GM21528 (cell line): Measurements from ENCODE around the gene C12orf43.

ENCODE experiments used
- ATAC-seq: cut with Tn5 transposase; IDR thresholded peaks from one replicate; pipeline ENCODE4 v1.9.1; 2021; ENCODE audit warnings: mild to moderate bottlenecking, moderate library complexity; ENCODE audit not compliant: unreplicated experiment, low FRiP score

C12orf43 gene

DNA sequence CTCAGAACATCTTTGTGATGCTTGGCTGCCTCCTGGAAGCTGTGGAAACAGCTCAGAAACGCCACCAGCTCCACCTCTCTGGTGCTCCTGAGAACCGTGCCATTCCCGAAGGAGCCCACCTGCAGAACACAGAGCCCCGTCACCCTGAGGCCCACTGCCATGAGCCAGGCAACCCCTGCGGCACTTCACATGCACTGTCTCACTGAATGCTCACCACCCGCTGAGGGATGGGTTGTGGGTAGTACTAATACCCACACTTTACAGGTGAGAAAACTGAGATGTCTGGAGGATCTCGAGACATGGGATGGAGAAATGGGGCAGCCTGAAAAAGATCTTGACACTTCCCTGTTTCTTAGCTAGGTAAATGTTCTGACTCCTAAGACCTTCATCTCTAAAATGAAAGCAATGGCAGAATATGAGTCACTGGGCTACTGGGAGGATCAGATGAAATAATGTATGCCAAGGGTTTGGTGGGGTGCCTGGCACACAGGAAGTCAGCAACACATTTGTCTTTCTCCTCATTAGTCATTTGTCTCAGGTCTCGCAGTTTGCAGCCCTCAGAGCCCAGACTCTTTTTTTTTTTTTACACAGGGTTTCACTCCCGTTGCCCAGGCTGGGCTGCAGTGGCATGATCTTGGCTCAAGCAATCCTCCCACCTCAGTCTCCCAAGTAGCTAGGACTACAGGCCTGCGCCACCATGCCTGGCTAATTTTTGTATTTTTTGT is 17.5 kb upstream of the C12orf43 start:
- no peak for ATAC-seq

GRCh38 chr12:121030576-121031212 is 14.4 kb upstream of the C12orf43 start:
- no peak for ATAC-seq

- no peak for ATAC-seq
Observed at GRCh38 chr12:121026274-121027045, 10.2 kb upstream of the C12orf43 start.

DNA sequence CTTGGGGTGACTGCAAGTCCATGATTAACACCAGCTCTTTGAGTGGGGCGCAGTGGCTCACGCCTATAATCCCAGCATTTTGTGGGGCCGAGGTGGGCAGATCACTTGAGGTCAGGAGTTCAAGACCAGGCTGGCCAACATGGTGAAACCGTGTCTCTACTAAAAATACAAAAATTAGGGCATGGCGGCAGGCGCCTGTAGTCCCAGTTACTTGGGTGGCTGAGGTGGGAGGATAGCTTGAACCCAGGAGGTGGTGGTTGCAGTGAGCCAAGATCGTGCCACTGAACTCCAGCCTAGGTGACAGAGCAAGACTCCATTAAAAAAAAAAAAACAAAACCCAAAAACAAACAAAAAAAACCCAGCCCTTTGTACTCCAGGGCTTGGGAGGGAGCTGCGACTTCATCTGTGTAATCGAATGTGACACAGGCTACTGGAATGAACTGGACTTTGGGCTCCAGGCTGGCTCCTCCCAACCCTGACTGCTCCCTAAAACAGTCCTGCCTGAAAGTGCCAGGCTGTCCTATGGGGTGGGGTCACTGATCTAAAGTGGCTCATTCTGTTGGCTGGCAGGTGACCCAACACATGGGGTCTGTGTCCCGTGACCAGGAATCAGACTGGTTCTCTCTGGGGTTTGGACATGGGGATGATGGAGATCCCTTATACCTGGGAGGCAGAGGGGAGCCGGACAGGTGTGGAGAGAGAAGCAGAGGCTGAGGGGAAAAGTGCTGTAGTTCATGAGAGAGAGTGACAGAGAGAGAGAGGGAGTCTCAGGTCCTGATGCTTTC is 9.3 kb upstream of the C12orf43 start:
- ATAC-seq, result no peak

DNA sequence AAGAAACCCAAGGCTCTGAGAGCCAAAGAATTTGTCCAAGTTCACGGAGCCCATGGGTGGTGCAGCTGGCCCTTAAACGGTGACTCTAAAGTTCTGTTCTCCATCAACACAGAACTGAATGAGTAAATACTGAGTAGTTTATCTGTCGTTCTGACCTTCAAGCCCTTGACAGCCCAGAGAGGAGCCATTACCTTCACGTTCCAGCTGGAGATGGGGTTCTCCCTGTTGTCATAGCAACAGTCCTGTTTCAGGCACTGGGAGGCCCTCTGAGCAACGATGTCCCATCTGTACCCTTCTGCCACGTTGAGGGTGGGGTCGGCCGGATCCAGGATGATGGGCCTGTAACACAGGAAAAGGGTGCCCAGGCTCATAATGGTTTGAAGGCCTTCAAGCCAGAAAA is 7.5 kb upstream of the C12orf43 start:
- ATAC-seq, result no peak

DNA sequence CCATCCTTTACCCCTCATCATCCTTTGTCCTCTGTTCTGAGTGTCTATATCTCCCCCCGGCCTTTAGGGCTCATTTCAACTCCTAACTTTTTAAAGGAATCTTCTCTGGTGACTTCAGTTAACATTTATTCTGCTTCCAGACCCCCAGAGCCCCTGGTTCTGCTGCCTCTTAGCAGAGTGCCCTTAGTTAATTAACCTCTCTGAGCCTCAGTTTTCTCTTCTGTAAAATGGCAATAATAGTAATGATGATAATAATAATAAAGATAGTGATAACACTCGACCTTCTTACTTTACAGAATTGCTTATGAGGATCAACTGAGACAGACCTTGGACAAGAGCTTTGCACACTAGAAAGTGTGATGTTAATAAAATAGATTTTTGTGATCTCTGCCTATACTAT is 6.4 kb upstream of the C12orf43 start:
- ATAC-seq, result no peak

DNA sequence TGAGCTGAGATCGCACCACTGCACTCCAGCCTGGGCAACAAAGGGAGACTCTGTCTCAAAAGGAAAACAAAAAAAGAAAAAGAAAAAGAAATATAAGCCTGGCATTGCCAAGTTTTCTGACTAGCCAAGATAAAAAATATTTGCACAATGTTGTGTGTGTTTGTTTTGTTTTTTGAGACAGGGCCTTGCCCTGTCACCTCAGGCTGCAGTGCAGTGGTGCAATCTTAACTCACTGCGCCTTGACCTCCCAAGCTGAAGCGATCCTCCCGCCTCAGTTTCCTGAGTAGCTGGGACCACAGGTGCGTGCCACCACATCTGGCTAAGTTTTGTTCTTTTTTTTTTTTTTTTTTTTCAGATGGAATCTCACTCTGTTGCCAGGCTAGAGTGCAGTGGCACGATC is 5.5 kb upstream of the C12orf43 start:
- no peak for ATAC-seq

DNA sequence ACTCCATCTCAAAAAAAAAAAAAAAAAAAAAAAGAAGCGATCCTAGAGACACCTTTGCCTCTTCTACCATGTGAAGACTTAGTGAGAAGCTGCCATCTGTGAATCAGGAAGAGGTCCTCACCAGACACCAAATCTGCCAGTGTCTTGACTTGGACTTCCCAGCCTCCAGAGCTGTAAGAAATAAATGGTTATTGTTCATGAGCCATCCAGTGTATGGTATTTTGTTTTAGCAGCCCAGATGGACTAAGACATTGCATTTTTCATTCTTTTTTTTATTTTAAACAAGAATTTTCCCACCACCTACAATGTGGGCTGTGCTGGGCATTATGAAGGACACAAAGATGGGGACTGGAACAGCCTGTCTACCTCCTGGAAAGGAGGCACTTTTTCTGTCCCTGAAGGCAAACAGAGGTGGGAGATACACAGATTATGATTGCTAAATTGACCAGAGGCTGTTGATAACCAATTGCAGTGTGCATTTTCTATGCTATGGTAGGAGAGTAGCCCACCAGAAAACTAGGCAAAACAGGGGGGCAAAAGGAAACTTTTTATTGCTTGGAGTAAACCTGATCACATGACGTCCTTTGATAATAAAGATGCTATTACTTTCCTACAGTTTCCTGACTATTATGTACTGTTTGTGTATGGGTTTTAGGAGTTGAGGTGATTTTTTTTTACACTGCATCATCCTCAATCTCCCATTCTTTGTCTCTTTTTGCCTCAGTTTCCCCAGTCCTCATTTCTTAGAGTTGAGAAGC is 2.8 kb upstream of the C12orf43 start:
- no peak for ATAC-seq

- ATAC-seq, result no peak
Observed at GRCh38 chr12:121017966-121018491, 1.7 kb upstream of the C12orf43 start.

- ATAC-seq, result no peak
Observed at GRCh38 chr12:121013715-121014114, 2.6 kb downstream of the C12orf43 start.

- ATAC-seq, result no peak
Observed at GRCh38 chr12:121011820-121012219, 4.5 kb downstream of the C12orf43 start.

DNA sequence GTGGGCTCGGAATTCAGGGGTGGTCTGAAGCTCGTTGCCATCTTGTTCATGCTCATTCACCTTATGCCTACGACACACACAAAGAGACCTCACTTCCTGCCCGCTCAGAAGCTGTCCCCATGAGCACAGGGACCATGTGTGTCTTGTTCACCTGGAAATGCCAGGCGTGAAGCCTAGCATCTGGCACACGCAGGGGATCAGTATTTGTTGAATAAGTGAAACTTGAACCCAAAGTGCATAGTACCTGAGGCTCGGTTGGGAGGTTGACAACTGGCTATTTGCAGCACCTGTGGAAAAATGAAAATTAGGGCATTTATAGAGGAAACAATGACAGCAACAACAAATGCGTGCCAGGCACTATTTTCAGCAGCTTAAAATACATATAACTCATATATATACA is 5.4 kb downstream of the C12orf43 start:
- no peak for ATAC-seq

DNA sequence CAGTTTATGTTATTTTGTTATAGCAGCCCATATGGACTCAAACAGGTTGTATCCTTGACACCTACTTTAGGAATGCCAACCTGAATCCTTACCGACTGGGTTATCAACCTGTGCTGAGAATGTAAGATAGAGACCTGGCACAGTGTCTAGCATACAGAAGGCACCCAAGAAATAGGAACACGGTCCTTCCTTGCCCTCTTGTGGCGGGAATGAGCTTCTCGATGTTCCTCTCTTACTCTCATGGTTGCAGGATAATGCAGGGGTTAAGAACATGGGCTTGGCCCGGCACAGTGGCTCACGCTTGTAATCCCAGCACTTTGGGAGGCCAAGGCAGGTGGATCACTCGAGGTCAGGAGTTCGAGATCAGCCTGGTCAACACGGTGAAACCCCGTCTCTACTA is 6.5 kb downstream of the C12orf43 start:
- no peak for ATAC-seq

GRCh38 chr12:121008347-121009098 is 7.8 kb downstream of the C12orf43 start:
- ATAC-seq, result no peak

DNA sequence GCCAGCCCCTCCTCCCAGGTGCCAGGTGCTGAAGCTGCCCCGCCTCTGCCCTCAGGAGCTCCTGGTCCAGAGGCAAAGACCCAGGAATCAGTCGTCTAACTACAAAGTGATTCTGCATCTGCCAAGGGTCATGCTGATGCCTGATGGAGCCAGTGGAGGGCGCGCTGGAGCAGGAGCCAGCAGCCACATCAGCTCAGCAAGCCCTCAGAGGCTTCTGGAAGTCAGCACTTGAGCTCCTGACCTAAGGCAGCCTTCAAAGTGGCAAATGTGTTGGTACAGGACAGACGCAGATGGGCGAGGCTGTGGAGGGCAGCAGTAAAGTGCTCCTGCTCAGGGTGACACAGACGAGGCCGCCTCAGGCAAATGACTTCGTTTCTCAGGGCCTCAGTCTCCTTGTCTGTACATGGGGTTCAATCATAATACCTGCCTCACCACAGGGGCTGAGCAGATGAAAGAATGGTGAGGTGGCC is 10.9 kb downstream of the C12orf43 start:
- no peak for ATAC-seq

GRCh38 chr12:121004253-121004815 is 12.0 kb downstream of the C12orf43 start:
- no peak for ATAC-seq

- no peak for ATAC-seq
Observed at GRCh38 chr12:121003650-121004049, 12.6 kb downstream of the C12orf43 start.

DNA sequence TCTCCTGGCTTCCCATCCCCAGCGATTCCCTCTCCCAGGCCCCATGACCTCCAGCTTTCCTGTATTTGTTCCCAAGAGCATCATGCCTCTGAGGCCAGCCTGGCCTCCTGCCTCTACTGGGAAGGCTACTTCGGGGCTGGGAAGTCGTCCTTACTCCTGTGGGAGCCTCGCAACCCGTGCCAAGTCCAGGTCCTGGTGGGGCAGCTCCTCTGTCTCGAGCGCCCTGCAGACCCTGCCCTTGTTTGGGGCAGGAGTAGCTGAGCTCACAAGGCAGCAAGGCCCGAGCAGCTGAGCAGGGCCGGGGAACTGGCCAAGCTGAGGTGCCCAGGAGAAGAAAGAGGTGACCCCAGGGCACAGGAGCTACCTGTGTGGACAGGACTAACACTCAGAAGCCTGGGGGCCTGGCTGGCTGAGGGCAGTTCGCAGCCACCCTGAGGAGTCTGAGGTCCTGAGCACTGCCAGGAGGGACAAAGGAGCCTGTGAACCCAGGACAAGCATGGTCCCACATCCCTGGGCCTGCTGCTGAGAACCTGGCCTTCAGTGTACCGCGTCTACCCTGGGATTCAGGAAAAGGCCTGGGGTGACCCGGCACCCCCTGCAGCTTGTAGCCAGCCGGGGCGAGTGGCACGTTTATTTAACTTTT is 14.3 kb downstream of the C12orf43 start:
- ATAC-seq, result no peak
